Lower lobe of right lung (tissue), 2 donors: ENCODE results near the gene PRRX1. TPM values are rescaled to one million over a fixed set of nuclear protein-coding genes. Genes with fewer than 3 reads are reported as not detected.

Experiments used
- ATAC-seq, 2 donors: fragments of 200-7000 bp; cut with Tn5 transposase; one replicate each; pipeline ENCODE4 v1.9.1; 2020 to 2022; ENCODE audit warnings: mild to moderate bottlenecking in 2 of 2, moderate library complexity in 2 of 2
- DNase-seq: peaks from one replicate; pipeline ENCODE4 v3.0.0-alpha.2; 2020
- H3K27ac ChIP-seq: fragments of 200-600 bp; one replicate; pipeline ENCODE4 v1.8.0; 2022
- H3K27me3 ChIP-seq: fragments of 200-600 bp; one replicate; pipeline ENCODE4 v1.8.0; 2022; ENCODE audit warnings: low read depth
- H3K36me3 ChIP-seq: fragments of 200-600 bp; one replicate; pipeline ENCODE4 v1.8.0; 2022; ENCODE audit warnings: mild to moderate bottlenecking
- H3K4me1 ChIP-seq: fragments of 200-600 bp; one replicate; pipeline ENCODE4 v1.8.0; 2022
- H3K4me3 ChIP-seq: fragments of 200-600 bp; one replicate; pipeline ENCODE4 v1.8.0; 2022; ENCODE audit warnings: mild to moderate bottlenecking
- H3K9me3 ChIP-seq: fragments of 200-600 bp; one replicate; pipeline ENCODE4 v1.8.0; 2022
- intact Hi-C: fragments of 100-400 bp; cut with DNase I; formaldehyde crosslinking; loops from one replicate; pipeline ENCODE4 v1.11.0; 2022
- total RNA-seq: library from RNA; stranded (reverse); fragmentation: NEBNext Ultra II Directional; extraction: Animal tissue kit (Norgen Biotek cat#: 25700); gene quantifications from one replicate; pipeline ENCODE4 v1.2.1, GENCODE V29; 2021
- TF ChIP-seq, protein P1 (sequence below): fragments of 200-600 bp; IDR thresholded peaks from one replicate; pipeline ENCODE4 v1.8.0; 2022; ENCODE audit warnings: antibody characterized with exemption, mild to moderate bottlenecking
- donor health status: DM: no; HTN: yes; CAD: no; lungs with severe emphysema.

Gene PRRX1
- total RNA-seq, 1 donor from 2014 or later: 30.1 TPM

DNA sequence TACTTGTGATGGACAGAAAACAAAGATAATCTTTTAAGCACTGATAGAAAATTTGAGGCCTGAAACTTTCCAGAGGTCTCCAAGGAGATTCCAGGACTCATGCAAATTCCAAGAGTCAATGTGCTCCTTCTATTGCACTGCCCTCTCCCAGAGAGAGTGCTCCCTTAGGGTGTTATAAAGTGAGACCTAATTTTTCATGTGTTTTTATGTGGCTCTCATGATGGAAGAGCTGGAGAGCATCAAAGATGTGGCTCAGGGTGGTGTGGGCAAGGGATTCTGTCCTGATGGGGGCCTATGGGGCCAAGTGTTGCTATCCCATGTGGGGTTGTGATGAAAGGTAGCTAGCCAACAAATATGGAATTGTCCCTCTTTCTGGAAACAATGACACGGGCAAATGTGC, 101.3 kb downstream of the PRRX1 start:
- no peaks in the 10 kb centered on the region for H3K27me3 ChIP-seq
- intact Hi-C loops: no loop called here
- DNase-seq: no peak
- no peak overlapping the region for H3K4me3 ChIP-seq
- H3K4me1 ChIP-seq: no peaks in the 10 kb centered on the region
- no peaks in the 10 kb centered on the region for H3K9me3 ChIP-seq
- TF ChIP-seq, protein P1, sequence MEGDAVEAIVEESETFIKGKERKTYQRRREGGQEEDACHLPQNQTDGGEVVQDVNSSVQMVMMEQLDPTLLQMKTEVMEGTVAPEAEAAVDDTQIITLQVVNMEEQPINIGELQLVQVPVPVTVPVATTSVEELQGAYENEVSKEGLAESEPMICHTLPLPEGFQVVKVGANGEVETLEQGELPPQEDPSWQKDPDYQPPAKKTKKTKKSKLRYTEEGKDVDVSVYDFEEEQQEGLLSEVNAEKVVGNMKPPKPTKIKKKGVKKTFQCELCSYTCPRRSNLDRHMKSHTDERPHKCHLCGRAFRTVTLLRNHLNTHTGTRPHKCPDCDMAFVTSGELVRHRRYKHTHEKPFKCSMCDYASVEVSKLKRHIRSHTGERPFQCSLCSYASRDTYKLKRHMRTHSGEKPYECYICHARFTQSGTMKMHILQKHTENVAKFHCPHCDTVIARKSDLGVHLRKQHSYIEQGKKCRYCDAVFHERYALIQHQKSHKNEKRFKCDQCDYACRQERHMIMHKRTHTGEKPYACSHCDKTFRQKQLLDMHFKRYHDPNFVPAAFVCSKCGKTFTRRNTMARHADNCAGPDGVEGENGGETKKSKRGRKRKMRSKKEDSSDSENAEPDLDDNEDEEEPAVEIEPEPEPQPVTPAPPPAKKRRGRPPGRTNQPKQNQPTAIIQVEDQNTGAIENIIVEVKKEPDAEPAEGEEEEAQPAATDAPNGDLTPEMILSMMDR: no peak
- no peak overlapping the region for H3K27ac ChIP-seq
- no peak for ATAC-seq
- H3K36me3 ChIP-seq: no peaks in the 10 kb centered on the region

DNA sequence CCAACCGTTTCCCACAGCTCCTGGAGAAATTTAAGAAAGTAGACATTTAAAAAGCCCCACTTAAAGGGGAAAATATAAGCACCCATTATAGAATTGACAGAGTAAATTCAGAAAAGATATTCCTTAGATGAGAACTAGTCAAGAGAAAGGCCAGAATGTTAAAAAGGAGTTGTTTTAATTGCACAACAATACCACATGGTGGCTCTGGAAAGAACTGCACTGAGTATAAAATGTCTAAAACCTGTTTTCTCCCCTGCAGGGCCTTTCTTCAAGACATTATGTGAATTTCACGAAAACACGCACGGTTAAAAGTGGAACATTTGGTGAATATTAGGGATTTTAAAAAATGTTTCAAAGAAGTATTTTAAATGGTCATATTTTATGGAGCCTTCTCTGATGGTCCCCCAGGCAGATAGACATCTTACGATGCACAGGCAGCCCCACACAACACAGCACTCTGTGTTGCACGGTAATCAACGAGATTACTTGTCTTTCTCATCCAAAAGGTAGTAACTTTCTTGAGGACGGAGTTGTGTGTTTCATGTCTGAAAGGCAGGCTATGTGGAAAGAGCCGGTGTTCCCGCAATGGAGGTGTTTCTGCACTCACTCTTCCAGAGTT, 101.9 kb downstream of the PRRX1 start:
- intact Hi-C loops: no loop called here
- TF ChIP-seq, protein P1: peak; percentile 30

DNA sequence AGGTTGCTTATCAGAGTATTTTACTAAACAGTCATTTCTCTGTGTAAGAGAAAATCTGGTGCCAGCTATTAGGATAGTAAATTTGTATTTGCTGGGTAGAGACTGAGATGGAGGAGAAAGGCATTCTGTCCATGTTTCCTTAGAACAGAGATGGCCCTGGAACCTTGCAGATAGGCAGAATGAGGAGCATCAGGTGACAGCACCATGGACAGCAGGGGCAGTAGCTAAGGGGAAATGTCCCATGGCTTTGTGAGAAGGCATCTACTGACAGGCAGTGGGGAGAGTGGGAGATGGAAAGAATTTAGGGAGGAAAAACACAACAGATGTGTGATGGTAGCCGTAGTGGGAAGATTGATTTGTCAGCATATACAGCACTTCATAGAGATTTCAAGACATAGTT, 105.0 kb downstream of the PRRX1 start:
- no peak overlapping the region for H3K27ac ChIP-seq
- no peaks in the 10 kb centered on the region for H3K27me3 ChIP-seq
- H3K4me1 ChIP-seq: no peaks in the 10 kb centered on the region
- no peaks in the 10 kb centered on the region for H3K36me3 ChIP-seq
- ATAC-seq (no peak), DNase-seq (no peak)
- H3K4me3 ChIP-seq: no peak overlapping the region
- TF ChIP-seq, protein P1: no peak
- no peaks in the 10 kb centered on the region for H3K9me3 ChIP-seq
- intact Hi-C loops: no loop called here

More for the DNA sequence above, 101.9 kb downstream of the PRRX1 start:
- DNase-seq: no peak
- no peak for ATAC-seq
- no peaks in the 10 kb centered on the region for H3K36me3 ChIP-seq
- H3K4me3 ChIP-seq: no peak overlapping the region
- no peak overlapping the region for H3K27ac ChIP-seq
- H3K9me3 ChIP-seq: no peaks in the 10 kb centered on the region
- no peaks in the 10 kb centered on the region for H3K4me1 ChIP-seq
- H3K27me3 ChIP-seq: no peaks in the 10 kb centered on the region

DNA sequence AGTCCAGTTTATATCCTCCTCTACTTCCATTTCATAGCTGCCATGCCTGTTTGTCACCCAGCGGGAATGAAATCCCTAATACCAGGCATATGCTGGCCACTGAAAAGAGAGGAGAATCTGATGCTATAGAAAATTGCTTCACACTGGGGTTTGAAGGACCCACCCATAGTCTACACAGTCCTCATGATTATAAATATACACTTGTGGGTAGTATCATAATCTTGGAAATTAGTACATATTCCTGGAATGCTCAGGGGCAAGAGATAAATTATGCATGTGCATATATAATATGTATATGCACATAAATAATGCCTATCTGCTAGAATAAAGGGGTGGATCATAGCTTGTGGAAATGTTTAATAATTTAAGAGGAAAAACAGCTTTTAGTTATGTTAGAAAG, 105.8 kb downstream of the PRRX1 start:
- intact Hi-C loops: no loop called here
- TF ChIP-seq, protein P1: no peak
- Histone ChIP-seq H3K4me1 (no peaks in the 10 kb centered on the region), H3K27ac (no peak overlapping the region), H3K36me3 (no peaks in the 10 kb centered on the region), H3K4me3 (no peak overlapping the region), H3K27me3 (no peaks in the 10 kb centered on the region), H3K9me3 (no peaks in the 10 kb centered on the region)
- DNase-seq (no peak), ATAC-seq (no peak)

DNA sequence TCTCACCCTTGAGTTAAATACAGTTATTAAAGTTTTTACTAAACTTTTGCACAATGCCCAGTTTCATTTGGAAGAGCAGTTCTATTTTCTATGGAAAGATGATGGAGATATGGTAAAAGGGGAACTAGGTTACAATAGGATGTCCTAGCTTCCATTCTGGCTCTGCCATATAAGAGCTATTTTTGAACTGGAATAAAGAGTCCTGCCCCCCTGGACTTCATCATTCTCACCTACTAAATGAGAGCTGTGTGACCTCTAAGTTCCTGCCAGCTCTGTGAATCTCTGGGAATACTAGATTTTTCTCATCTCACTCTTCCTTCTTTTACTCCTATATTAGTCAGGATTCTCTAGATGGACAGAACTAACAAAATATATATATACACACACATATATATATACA, 106.3 kb downstream of the PRRX1 start:
- ATAC-seq: no peak
- TF ChIP-seq, protein P1: no peak
- no peaks in the 10 kb centered on the region for H3K27me3 ChIP-seq
- H3K36me3 ChIP-seq: no peaks in the 10 kb centered on the region
- no peaks in the 10 kb centered on the region for H3K9me3 ChIP-seq
- H3K27ac ChIP-seq: no peak overlapping the region
- intact Hi-C loops: no loop called here
- no peak for DNase-seq
- no peak overlapping the region for H3K4me3 ChIP-seq
- no peaks in the 10 kb centered on the region for H3K4me1 ChIP-seq
